NT2/D1 (cell line): ENCODE data around the gene CAV1.

Experiments used
- DNase-seq: peaks from one replicate; pipeline ENCODE4 v3.0.0-alpha.2; 2011; ENCODE audit warnings: low read depth, low spot score
- H3K27me3 ChIP-seq: 2 replicates; pipeline ENCODE4 v1.6.0; 2011; ENCODE audit warnings: mild to moderate bottlenecking; ENCODE audit not compliant: insufficient read length, insufficient read depth
- H3K36me3 ChIP-seq: 2 replicates; pipeline ENCODE4 v1.6.1; 2011; ENCODE audit warnings: mild to moderate bottlenecking, low read length, mixed read lengths; ENCODE audit not compliant: insufficient read depth, insufficient read length
- H3K4me1 ChIP-seq: 2 replicates; pipeline ENCODE4 v1.5.1; 2011; ENCODE audit not compliant: insufficient read depth, insufficient read length
- H3K4me3 ChIP-seq: 2 replicates; pipeline ENCODE4 v1.5.1; 2011; ENCODE audit warnings: low read depth; ENCODE audit not compliant: insufficient read length
- H3K9ac ChIP-seq: 2 replicates; pipeline ENCODE4 v1.6.0; 2011; ENCODE audit warnings: low read depth; ENCODE audit not compliant: insufficient read length
- H3K9me3 ChIP-seq: 2 replicates; pipeline ENCODE4 v1.5.1; 2011; ENCODE audit warnings: mild to moderate bottlenecking, low read length; ENCODE audit not compliant: insufficient read depth
- SUZ12 ChIP-seq: IDR thresholded peaks from 2 replicates; pipeline ENCODE4 v1.6.1; 2011; ENCODE audit not compliant: insufficient read length, insufficient read depth; ENCODE audit errors: extremely low read depth
- YY1 ChIP-seq: IDR thresholded peaks from 2 replicates; pipeline ENCODE4 v1.6.1; 2011; ENCODE audit not compliant: insufficient read length, insufficient read depth
- ZNF274 ChIP-seq: IDR thresholded peaks from 2 replicates; pipeline ENCODE4 v1.6.1; 2011; ENCODE audit warnings: mild to moderate bottlenecking, low read depth, low read length

CAV1 gene

GRCh38 chr7:116535416-116535815 lies 10.6 kb downstream of the CAV1 start:
- Histone ChIP-seq H3K4me3 (no peak overlapping the region), H3K36me3 (peaks cover 69% of the 10 kb centered on the region), H3K4me1 (no peaks in the 10 kb centered on the region), H3K9ac (no peak overlapping the region), H3K9me3 (no peaks in the 10 kb centered on the region), H3K27me3 (no peaks in the 10 kb centered on the region)
- no peak for DNase-seq
- TF ChIP-seq SUZ12 (no peak), YY1 (no peak), ZNF274 (no peak)

- peaks cover 53% of the 10 kb centered on the region for H3K36me3 ChIP-seq
- no peak for DNase-seq
- H3K27me3 ChIP-seq, result no peaks in the 10 kb centered on the region
- H3K4me3 ChIP-seq, result no peak overlapping the region
- H3K9me3 ChIP-seq, result no peaks in the 10 kb centered on the region
- no peak overlapping the region for H3K9ac ChIP-seq
- no peaks in the 10 kb centered on the region for H3K4me1 ChIP-seq
- TF ChIP-seq YY1 (no peak), SUZ12 (no peak), ZNF274 (no peak)
These were observed 13.3 kb downstream of the CAV1 start for GRCh38 chr7:116538138-116538537.

GRCh38 chr7:116539879-116540278 lies 15.0 kb downstream of the CAV1 start:
- H3K36me3 ChIP-seq, result peaks cover 51% of the 10 kb centered on the region
- H3K27me3 ChIP-seq, result no peaks in the 10 kb centered on the region
- H3K4me3 ChIP-seq, result no peak overlapping the region
- no peaks in the 10 kb centered on the region for H3K9me3 ChIP-seq
- no peak for DNase-seq
- TF ChIP-seq SUZ12 (no peak), ZNF274 (no peak), YY1 (no peak)
- H3K9ac ChIP-seq, result no peak overlapping the region
- no peaks in the 10 kb centered on the region for H3K4me1 ChIP-seq

GRCh38 chr7:116540743-116541142 lies 15.9 kb downstream of the CAV1 start:
- Histone ChIP-seq H3K4me1 (no peaks in the 10 kb centered on the region), H3K36me3 (peaks cover 51% of the 10 kb centered on the region), H3K9me3 (no peaks in the 10 kb centered on the region), H3K4me3 (no peak overlapping the region), H3K9ac (no peak overlapping the region), H3K27me3 (no peaks in the 10 kb centered on the region)
- TF ChIP-seq ZNF274 (no peak), SUZ12 (no peak), YY1 (no peak)
- no peak for DNase-seq

GRCh38 chr7:116541951-116542350 lies 17.1 kb downstream of the CAV1 start:
- Histone ChIP-seq H3K4me1 (no peaks in the 10 kb centered on the region), H3K9me3 (no peaks in the 10 kb centered on the region), H3K9ac (no peak overlapping the region), H3K27me3 (no peaks in the 10 kb centered on the region), H3K4me3 (no peak overlapping the region), H3K36me3 (peaks cover 50% of the 10 kb centered on the region)
- no peak for TF ChIP-seq SUZ12
- TF ChIP-seq ZNF274, result no peak
- TF ChIP-seq YY1, result no peak
- no peak for DNase-seq

DNA sequence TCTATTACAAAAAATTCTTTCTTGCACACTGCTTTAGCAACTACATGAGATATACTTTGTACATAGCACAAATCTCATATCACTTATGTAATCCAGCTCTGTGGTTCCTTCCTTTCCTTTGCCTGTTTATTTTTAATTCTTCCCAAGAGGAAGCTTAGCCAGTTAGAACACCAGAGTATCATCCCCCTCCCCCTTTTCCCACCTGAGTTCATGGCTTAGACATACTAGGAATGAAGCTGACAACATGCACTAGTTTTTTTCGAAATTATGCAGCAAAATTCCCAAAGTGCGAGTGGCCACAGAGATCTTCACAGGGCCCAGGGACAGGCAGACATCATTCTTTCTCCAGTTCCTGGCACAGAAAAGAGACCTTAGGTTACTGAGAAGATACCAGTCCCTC lies 17.8 kb downstream of the CAV1 start:
- no peak overlapping the region for H3K9ac ChIP-seq
- H3K36me3 ChIP-seq, result peaks cover 49% of the 10 kb centered on the region
- H3K9me3 ChIP-seq, result no peaks in the 10 kb centered on the region
- no peak overlapping the region for H3K4me3 ChIP-seq
- H3K27me3 ChIP-seq, result no peaks in the 10 kb centered on the region
- DNase-seq, result no peak
- H3K4me1 ChIP-seq, result no peaks in the 10 kb centered on the region
- TF ChIP-seq ZNF274 (no peak), SUZ12 (no peak), YY1 (no peak)

DNA sequence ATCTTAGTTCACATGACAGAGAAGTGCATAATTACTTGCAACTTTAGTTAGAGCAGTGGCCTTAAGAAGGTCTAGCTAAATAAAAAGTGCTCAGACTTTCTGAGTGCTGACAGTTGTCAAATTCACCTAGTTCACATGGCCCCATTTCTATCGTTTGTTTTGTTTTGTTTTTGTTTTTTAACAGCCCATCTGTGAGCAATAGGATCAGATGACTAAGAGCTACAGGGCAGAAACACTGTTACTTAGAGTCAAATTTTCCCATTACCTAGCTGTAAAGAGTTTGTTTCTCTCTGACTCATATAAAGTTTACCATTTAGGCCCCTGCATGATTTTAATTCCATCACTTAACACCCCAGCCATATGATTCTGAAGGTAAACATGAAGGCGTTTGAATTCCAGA lies 18.8 kb downstream of the CAV1 start:
- H3K27me3 ChIP-seq, result no peaks in the 10 kb centered on the region
- H3K4me3 ChIP-seq, result no peak overlapping the region
- no peak overlapping the region for H3K9ac ChIP-seq
- H3K9me3 ChIP-seq, result no peaks in the 10 kb centered on the region
- H3K4me1 ChIP-seq, result no peaks in the 10 kb centered on the region
- TF ChIP-seq YY1, result no peak
- TF ChIP-seq SUZ12, result no peak
- TF ChIP-seq ZNF274, result no peak
- peaks cover 49% of the 10 kb centered on the region for H3K36me3 ChIP-seq
- no peak for DNase-seq
